Ascending aorta (tissue), 2 donors: ENCODE results near the gene FOXK1. TPM values are rescaled to one million over a fixed set of nuclear protein-coding genes. Genes with fewer than 3 reads are reported as not detected.

Experiments used
- DNase-seq, 2 donors: peaks; one replicate each; pipeline ENCODE4 v3.0.0-alpha.2; 2019; ENCODE audit warnings: low spot score in 2 of 2
- H3K27ac ChIP-seq, 2 donors: fragments of 200-600 bp; sonication (generic); one replicate each; pipeline ENCODE4 v1.5.1; 2016 to 2017; ENCODE audit warnings: mild to moderate bottlenecking in 1 of 2
- H3K27me3 ChIP-seq: fragments of 200-600 bp; sonication (generic); one replicate; pipeline ENCODE4 v1.5.1; 2017
- H3K36me3 ChIP-seq, 2 donors: fragments of 200-600 bp; sonication (generic); one replicate each; pipeline ENCODE4 v1.5.1; 2016
- H3K4me1 ChIP-seq, 2 donors: fragments of 200-600 bp; sonication (generic); one replicate each; pipeline ENCODE4 v1.5.1; 2016 to 2017; ENCODE audit warnings: mild to moderate bottlenecking in 1 of 2
- H3K4me3 ChIP-seq, 2 donors: fragments of 200-600 bp; sonication (generic); one replicate each; pipeline ENCODE4 v1.5.1; 2016 to 2017; ENCODE audit warnings: mild to moderate bottlenecking in 1 of 2
- H3K9me3 ChIP-seq, 2 donors: fragments of 200-600 bp; sonication (generic); one replicate each; pipeline ENCODE4 v1.5.1; 2016
- intact Hi-C: fragments of 100-400 bp; cut with DNase I; formaldehyde crosslinking; loops from one replicate; pipeline ENCODE4 v1.15.1; 2023
- total RNA-seq: library from RNA; depleted of rRNA; stranded (reverse); fragments of >200 nt; gene quantifications from one replicate; pipeline ENCODE4 v1.1.0, GENCODE V29; 2016
- TF ChIP-seq, protein P1 (sequence below), 3 experiments: fragments of 200-600 bp in 2 of 3; fragments of 450-650 bp in 1 of 3; sonication (generic) in 2 of 3; IDR thresholded peaks; one replicate each; pipeline ENCODE4 v1.5.1; 2016 to 2019; ENCODE audit warnings: antibody characterized with exemption in 3 of 3, mild to moderate bottlenecking in 1 of 3, moderate library complexity in 1 of 3

Gene FOXK1
- total RNA-seq, 1 donor from 2014 or later, result 31.7 TPM

- DNase-seq, result no peak
- H3K36me3 ChIP-seq, result no peaks in the 10 kb centered on the region
- H3K4me1 ChIP-seq, result peaks cover 0 to 9% of the 10 kb centered on the region in 2 donors
- H3K4me3 ChIP-seq, result peak overlapping the region in 1 of 2 donors; percentile 13
- no peaks in the 10 kb centered on the region for H3K27me3 ChIP-seq
- peak overlapping the region; percentile 13 to 58 for H3K27ac ChIP-seq
- no peaks in the 10 kb centered on the region for H3K9me3 ChIP-seq
- intact Hi-C loops, result no loop called here
- TF ChIP-seq, protein P1, sequence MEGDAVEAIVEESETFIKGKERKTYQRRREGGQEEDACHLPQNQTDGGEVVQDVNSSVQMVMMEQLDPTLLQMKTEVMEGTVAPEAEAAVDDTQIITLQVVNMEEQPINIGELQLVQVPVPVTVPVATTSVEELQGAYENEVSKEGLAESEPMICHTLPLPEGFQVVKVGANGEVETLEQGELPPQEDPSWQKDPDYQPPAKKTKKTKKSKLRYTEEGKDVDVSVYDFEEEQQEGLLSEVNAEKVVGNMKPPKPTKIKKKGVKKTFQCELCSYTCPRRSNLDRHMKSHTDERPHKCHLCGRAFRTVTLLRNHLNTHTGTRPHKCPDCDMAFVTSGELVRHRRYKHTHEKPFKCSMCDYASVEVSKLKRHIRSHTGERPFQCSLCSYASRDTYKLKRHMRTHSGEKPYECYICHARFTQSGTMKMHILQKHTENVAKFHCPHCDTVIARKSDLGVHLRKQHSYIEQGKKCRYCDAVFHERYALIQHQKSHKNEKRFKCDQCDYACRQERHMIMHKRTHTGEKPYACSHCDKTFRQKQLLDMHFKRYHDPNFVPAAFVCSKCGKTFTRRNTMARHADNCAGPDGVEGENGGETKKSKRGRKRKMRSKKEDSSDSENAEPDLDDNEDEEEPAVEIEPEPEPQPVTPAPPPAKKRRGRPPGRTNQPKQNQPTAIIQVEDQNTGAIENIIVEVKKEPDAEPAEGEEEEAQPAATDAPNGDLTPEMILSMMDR (IDR thresholded peaks at IDR 0.05), result no peak
Observed at GRCh38 chr7:4650433-4651047, 31.6 kb upstream of the FOXK1 start.

- Histone ChIP-seq H3K9me3 (no peaks in the 10 kb centered on the region), H3K36me3 (no peaks in the 10 kb centered on the region), H3K4me3 (no peak overlapping the region), H3K27me3 (no peaks in the 10 kb centered on the region), H3K4me1 (peaks cover 0 to 9% of the 10 kb centered on the region in 2 donors), H3K27ac (no peak overlapping the region)
- DNase-seq, result no peak
- intact Hi-C loops, result no loop called here
- TF ChIP-seq, protein P1 (IDR thresholded peaks at IDR 0.05), result no peak
Observed at GRCh38 chr7:4653771-4654170, 28.3 kb upstream of the FOXK1 start.

GRCh38 chr7:4655311-4655710, 26.8 kb upstream of the FOXK1 start:
- no peaks in the 10 kb centered on the region for H3K27me3 ChIP-seq
- no peak overlapping the region for H3K4me3 ChIP-seq
- H3K36me3 ChIP-seq, result no peaks in the 10 kb centered on the region
- DNase-seq, result no peak
- TF ChIP-seq, protein P1 (IDR thresholded peaks at IDR 0.05), result no peak
- H3K27ac ChIP-seq, result no peak overlapping the region
- peaks cover 3 to 9% of the 10 kb centered on the region in 2 donors for H3K9me3 ChIP-seq
- intact Hi-C loops, result no loop called here
- H3K4me1 ChIP-seq, result peaks cover 0 to 9% of the 10 kb centered on the region in 2 donors

DNA sequence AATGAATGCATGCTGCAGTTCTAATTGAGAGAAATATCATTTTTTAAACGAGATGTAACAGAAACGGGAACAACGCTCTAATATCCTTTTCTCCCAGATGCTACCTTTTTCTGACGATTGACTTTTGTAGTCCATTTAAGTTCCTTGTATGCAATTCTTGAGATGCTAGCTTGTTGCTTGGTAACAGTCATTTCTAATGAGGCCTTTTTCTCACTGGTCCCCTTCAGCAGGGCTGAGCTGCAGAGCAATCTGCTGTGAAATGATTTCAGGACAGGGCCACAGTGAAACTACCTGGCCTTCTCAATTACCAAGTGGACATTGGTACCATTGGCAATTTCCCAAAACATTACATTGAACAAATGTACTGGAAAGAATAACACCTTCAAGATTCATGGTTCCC, 26.2 kb upstream of the FOXK1 start:
- TF ChIP-seq, protein P1 (IDR thresholded peaks at IDR 0.05), result no peak
- no peaks in the 10 kb centered on the region for H3K27me3 ChIP-seq
- intact Hi-C loops, result no loop called here
- H3K4me1 ChIP-seq, result peaks cover 0 to 4% of the 10 kb centered on the region in 2 donors
- H3K27ac ChIP-seq, result no peak overlapping the region
- DNase-seq, result no peak
- peaks cover 4 to 11% of the 10 kb centered on the region in 2 donors for H3K9me3 ChIP-seq
- no peak overlapping the region for H3K4me3 ChIP-seq
- H3K36me3 ChIP-seq, result no peaks in the 10 kb centered on the region

DNA sequence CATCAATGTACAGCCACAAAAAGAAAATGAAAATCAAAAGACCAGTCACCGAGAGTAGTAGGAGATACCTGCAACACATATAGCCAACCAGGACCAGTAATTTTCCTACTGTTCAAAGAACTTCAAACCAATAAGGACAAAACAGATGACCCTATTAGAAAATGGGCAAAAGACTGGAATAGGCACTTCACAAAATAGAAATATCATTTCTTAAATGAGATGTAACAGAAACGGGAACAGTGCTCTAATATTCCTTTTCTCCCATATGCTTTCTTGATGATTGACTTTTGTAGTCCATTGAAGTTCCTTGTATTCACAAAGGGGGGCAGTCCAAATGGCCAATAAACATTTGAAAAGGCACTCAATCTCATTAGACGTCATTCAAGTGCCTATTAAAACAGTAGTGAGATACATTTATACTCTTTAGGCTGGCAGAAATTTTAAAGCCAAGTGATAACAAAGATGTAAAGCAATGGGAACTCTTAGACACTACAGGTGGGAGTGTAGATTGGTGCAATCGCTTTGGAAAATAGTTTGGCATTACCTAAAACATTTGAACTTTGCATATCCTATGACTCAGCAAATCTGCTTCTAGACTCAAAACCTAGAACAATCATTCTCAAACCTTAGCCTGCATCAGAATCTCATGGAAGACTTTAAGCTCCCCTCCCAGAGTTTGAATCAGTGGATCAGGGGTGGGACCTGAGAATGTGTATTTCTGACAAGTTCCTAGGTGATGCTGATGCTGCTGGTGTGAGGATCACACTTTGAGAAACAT, 24.3 kb upstream of the FOXK1 start:
- intact Hi-C loops, result no loop called here
- H3K9me3 ChIP-seq, result peaks cover 4 to 11% of the 10 kb centered on the region in 2 donors
- no peaks in the 10 kb centered on the region for H3K4me1 ChIP-seq
- no peak overlapping the region for H3K27ac ChIP-seq
- TF ChIP-seq, protein P1 (IDR thresholded peaks at IDR 0.05), result no peak
- no peaks in the 10 kb centered on the region for H3K36me3 ChIP-seq
- no peaks in the 10 kb centered on the region for H3K27me3 ChIP-seq
- H3K4me3 ChIP-seq, result no peak overlapping the region
- no peak for DNase-seq
